CD14-positive monocyte (primary cell): Measurements from ENCODE around the gene ATL3. TPM values are rescaled to one million over a fixed set of nuclear protein-coding genes. Genes with fewer than 3 reads are reported as not detected.

Experiments used
- DNase-seq, 3 donors: peaks; one replicate each; pipeline ENCODE4 v3.0.0-alpha.2; 2011 to 2022
- H2AFZ ChIP-seq: 2 replicates; pipeline ENCODE4 v1.6.0; 2012; ENCODE audit warnings: mild to moderate bottlenecking, low read depth, low read length, inconsistent platforms; ENCODE audit not compliant: insufficient read depth, poor library complexity, severe bottlenecking
- H3K27ac ChIP-seq, 2 donors: 1 replicate in 1 of 2; 2 replicates in 1 of 2; pipeline ENCODE4 v1.5.1; 2012 to 2013; ENCODE audit warnings: low read length in 2 of 2, control low read depth in 1 of 2, inconsistent platforms in 1 of 2, low read depth in 1 of 2, mild to moderate bottlenecking in 1 of 2
- H3K27me3 ChIP-seq, 2 donors: one replicate each; pipeline versions ENCODE4 v1.6.0 to v1.6.1; 2011 to 2013; ENCODE audit warnings: low read length in 2 of 2; ENCODE audit not compliant: control insufficient read depth in 2 of 2, insufficient read depth in 2 of 2
- H3K36me3 ChIP-seq, 2 donors: replicated peaks in 1 of 2; 1 replicate in 1 of 2; 2 replicates in 1 of 2; pipeline versions ENCODE4 v1.5.1 to v1.6.1; 2012 to 2013; ENCODE audit warnings: low read length in 2 of 2, control low read depth in 1 of 2, inconsistent platforms in 1 of 2, mild to moderate bottlenecking in 1 of 2; ENCODE audit not compliant: insufficient read depth in 2 of 2, control insufficient read depth in 1 of 2
- H3K4me1 ChIP-seq, 2 donors: 1 replicate in 1 of 2; 2 replicates in 1 of 2; pipeline versions ENCODE4 v1.5.1 to v1.6.1; 2012 to 2013; ENCODE audit warnings: low read length in 2 of 2, control low read depth in 1 of 2, inconsistent platforms in 1 of 2, mild to moderate bottlenecking in 1 of 2, moderate library complexity in 1 of 2; ENCODE audit not compliant: insufficient read depth in 2 of 2, control insufficient read depth in 1 of 2
- H3K4me2 ChIP-seq: replicated peaks from 2 replicates; pipeline ENCODE3; 2012; ENCODE audit warnings: low read length, moderate library complexity, mild to moderate bottlenecking; ENCODE audit not compliant: poor library complexity, severe bottlenecking; ENCODE audit errors: extremely low read depth
- H3K4me3 ChIP-seq, 3 experiments: fragments of 200-600 bp in 1 of 3; sonication (generic) in 1 of 3; replicated peaks in 1 of 3; 1 replicate in 2 of 3; 2 replicates in 1 of 3; pipeline ENCODE4 v1.5.1; 2011 to 2013; ENCODE audit warnings: low read length in 3 of 3, mild to moderate bottlenecking in 3 of 3, control low read depth in 2 of 3, low read depth in 2 of 3, inconsistent platforms in 1 of 3, moderate library complexity in 1 of 3
- H3K79me2 ChIP-seq: 2 replicates; pipeline ENCODE4 v1.6.0; 2012; ENCODE audit warnings: mild to moderate bottlenecking, control low read depth, inconsistent platforms, low read length, moderate library complexity; ENCODE audit not compliant: insufficient read depth
- H3K9ac ChIP-seq: 2 replicates; pipeline ENCODE4 v1.6.0; 2017; ENCODE audit warnings: low read length, mild to moderate bottlenecking; ENCODE audit not compliant: insufficient read depth, poor library complexity, severe bottlenecking
- H3K9me3 ChIP-seq, 2 donors: replicated peaks in 1 of 2; 1 replicate in 1 of 2; 2 replicates in 1 of 2; pipeline versions ENCODE4 v1.5.1 to v1.6.1; 2012 to 2013; ENCODE audit warnings: low read length in 2 of 2, control low read depth in 1 of 2; ENCODE audit not compliant: control insufficient read depth in 1 of 2, insufficient read depth in 1 of 2
- H4K20me1 ChIP-seq: 2 replicates; pipeline ENCODE4 v1.6.0; 2012; ENCODE audit warnings: mild to moderate bottlenecking, low read length, control low read depth, moderate library complexity; ENCODE audit not compliant: insufficient read depth
- H3K27ac Mint-ChIP-seq, 7 donors: one replicate each; pipeline ENCODE4 v1.8.0; 2020; ENCODE audit warnings: mild to moderate bottlenecking in 7 of 7, mixed read lengths in 7 of 7, moderate library complexity in 6 of 7, inconsistent platforms in 2 of 7
- H3K27me3 Mint-ChIP-seq, 3 donors: one replicate each; pipeline ENCODE4 v1.8.0; 2021 to 2022; ENCODE audit warnings: low read depth in 3 of 3, mild to moderate bottlenecking in 3 of 3, mixed read lengths in 3 of 3, moderate library complexity in 3 of 3, inconsistent platforms in 1 of 3
- H3K36me3 Mint-ChIP-seq, 2 donors: one replicate each; pipeline ENCODE4 v1.8.0; 2020; ENCODE audit warnings: mixed read lengths in 2 of 2, inconsistent platforms in 1 of 2, mild to moderate bottlenecking in 1 of 2
- H3K4me1 Mint-ChIP-seq: one replicate; pipeline ENCODE4 v1.8.0; 2020; ENCODE audit warnings: mild to moderate bottlenecking, mixed read lengths
- H3K4me3 Mint-ChIP-seq, 2 donors: one replicate each; pipeline ENCODE4 v1.8.0; 2020; ENCODE audit warnings: mild to moderate bottlenecking in 2 of 2, mixed read lengths in 2 of 2, moderate library complexity in 1 of 2
- H3K9me3 Mint-ChIP-seq, 7 donors: one replicate each; pipeline ENCODE4 v1.8.0; 2020 to 2022; ENCODE audit warnings: mixed read lengths in 7 of 7, mild to moderate bottlenecking in 6 of 7, moderate library complexity in 6 of 7, inconsistent platforms in 2 of 7
- CTCF ChIP-seq: fragments of 200-600 bp; IDR thresholded peaks from one replicate; pipeline ENCODE4 v1.8.0; 2022; ENCODE audit warnings: antibody characterized with exemption, mild to moderate bottlenecking
- WGBS: methylation state at CpG from one replicate; pipeline ENCODE4 v1.1.5; 2013; ENCODE audit warnings: missing lambda C conversion rate; ENCODE audit not compliant: insufficient coverage; 5-methylcytosine and 5-hydroxymethylcytosine counted together
- intact Hi-C, 2 donors: fragments of 100-400 bp; cut with micrococcal nuclease; formaldehyde crosslinking; loops; one replicate each; pipeline versions ENCODE4 v1.15.0 to v1.15.1; 2023
- polyA plus RNA-seq, 3 donors: library from polyadenylated mRNA; depleted of rRNA in 1 of 3; unstranded in 2 of 3; stranded (reverse) in 1 of 3; fragments of 300-500 nt in 2 of 3; fragments of >200 nt in 1 of 3; fragmentation: Illumina TruSeq in 2 of 3; gene quantifications; 1 replicate in 2 of 3; 2 replicates in 1 of 3; pipeline ENCODE4 v1.2.3, GENCODE V29; 2012 to 2021

ATL3 gene
- polyA plus RNA-seq, 3 donors: 10.6 to 25.5 (median 22.7) TPM

GRCh38 chr11:63711838-63712237 is 40.7 kb upstream of the ATL3 start:
- no peak for DNase-seq
- intact Hi-C loops: no loop called here

GRCh38 chr11:63710476-63711217 is 39.5 kb upstream of the ATL3 start:
- H3K4me2 ChIP-seq: no peak overlapping the region
- intact Hi-C loops: no loop called here
- no peak overlapping the region for H3K9ac ChIP-seq
- H3K4me1 ChIP-seq: peaks cover 4 to 23% of the 10 kb centered on the region in 2 donors
- no peak for TF ChIP-seq CTCF
- Mint-ChIP-seq H3K27ac (peak overlapping the region in 3 of 7 donors; percentile 41 to 71 (median 65)), H3K4me3 (no peak overlapping the region), H3K27me3 (no peaks in the 10 kb centered on the region), H3K4me1 (peaks cover 24% of the 10 kb centered on the region), H3K36me3 (peaks cover 14 to 46% of the 10 kb centered on the region in 2 donors), H3K9me3 (no peaks in the 10 kb centered on the region)
- 100% methylated on average over 6 of the region's 11 CpGs for WGBS
- DNase-seq: no peak
- peaks cover 100% of the 10 kb centered on the region for H4K20me1 ChIP-seq
- H3K9me3 ChIP-seq: no peaks in the 10 kb centered on the region
- peaks cover 100% of the 10 kb centered on the region for H3K79me2 ChIP-seq
- peak overlapping the region in 1 of 2 donors; percentile 41 for H3K27ac ChIP-seq
- peaks cover 6 to 35% of the 10 kb centered on the region in 2 donors for H3K36me3 ChIP-seq
- no peak overlapping the region for H3K4me3 ChIP-seq
- H3K27me3 ChIP-seq: no peaks in the 10 kb centered on the region
- no peak overlapping the region for H2AFZ ChIP-seq

More at GRCh38 chr11:63711838-63712237, 40.7 kb upstream of the ATL3 start:
- H3K27me3 ChIP-seq: no peaks in the 10 kb centered on the region
- Mint-ChIP-seq H3K9me3 (no peaks in the 10 kb centered on the region), H3K36me3 (peaks cover 12 to 39% of the 10 kb centered on the region in 2 donors), H3K27me3 (no peaks in the 10 kb centered on the region), H3K4me1 (peaks cover 24% of the 10 kb centered on the region), H3K4me3 (no peak overlapping the region), H3K27ac (no peak overlapping the region)
- no peak overlapping the region for H3K9ac ChIP-seq
- no peak overlapping the region for H3K4me2 ChIP-seq
- H3K79me2 ChIP-seq: peaks cover 100% of the 10 kb centered on the region
- H3K4me3 ChIP-seq: no peak overlapping the region
- H2AFZ ChIP-seq: no peak overlapping the region
- peaks cover 100% of the 10 kb centered on the region for H4K20me1 ChIP-seq
- H3K36me3 ChIP-seq: peaks cover 6 to 33% of the 10 kb centered on the region in 2 donors
- WGBS: 80% methylated on average over 1 of the region's 6 CpGs
- H3K9me3 ChIP-seq: no peaks in the 10 kb centered on the region
- H3K27ac ChIP-seq: no peak overlapping the region
- TF ChIP-seq CTCF: no peak
- peaks cover 4 to 23% of the 10 kb centered on the region in 2 donors for H3K4me1 ChIP-seq
